ENCODE data around the gene GNGT1.

DNA sequence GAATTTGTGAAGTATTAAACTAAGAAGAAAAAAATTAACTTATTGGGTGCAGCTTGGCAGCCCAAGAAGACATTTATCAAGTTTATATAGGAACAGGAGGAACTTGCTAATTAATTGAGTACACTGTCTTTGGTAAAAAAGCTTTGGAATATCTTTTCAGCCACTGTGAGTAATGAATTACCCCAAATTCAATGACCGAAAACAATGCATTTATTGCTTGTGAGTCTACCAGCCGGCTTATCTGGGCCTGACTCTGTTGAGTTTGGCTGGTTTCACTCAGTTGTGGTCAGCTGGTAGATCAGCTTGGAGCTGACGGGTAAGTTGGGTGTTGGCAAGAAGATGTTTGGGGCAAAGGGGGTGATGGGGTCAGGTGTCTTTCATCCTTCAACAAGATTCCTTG lies 26.8 kb downstream of the GNGT1 start:
- TF ChIP-seq POLR2A (IDR thresholded peaks at IDR 0.05; ENCODE audit: low read depth, low read length) (no peak), POLR2AphosphoS5 (IDR thresholded peaks at IDR 0.05; ENCODE audit: low read depth, low read length) (no peak), TAF1 (IDR thresholded peaks at IDR 0.05; ENCODE audit: low read depth, low read length) (no peak), POU2F2 (IDR thresholded peaks at IDR 0.05; ENCODE audit: low read depth, low read length) (no peak), PAX5 (IDR thresholded peaks at IDR 0.05; ENCODE audit: insufficient read depth, low read length, severe bottlenecking) (no peak)
